ENCODE data around the gene ST7. TPM values are rescaled to one million over a fixed set of nuclear protein-coding genes. Genes with fewer than 3 reads are reported as not detected.

Gene ST7
- total RNA-seq, 2 experiments from 2014 or later: 5.2 to 5.9 TPM

- ChIA-PET CTCF (interaction anchor here (0.7 to 0.8 kb wide), 2 partner anchors 50 to 54 kb away, joined by 3 read pairs; no protein-coding TSS in a partner anchor), POLR2A (no interaction called here)
- Mint-ChIP-seq H3K9me3 (ENCODE audit: insufficient read depth) (no peaks in the 10 kb centered on the region), H3K4me3 (no peak overlapping the region), H3K27me3 (ENCODE audit: low read depth) (peaks cover 2% of the 10 kb centered on the region), H3K4me1 (ENCODE audit: low read depth) (peaks cover 6% of the 10 kb centered on the region), H3K27ac (no peak overlapping the region), H3K36me3 (ENCODE audit: low read depth) (no peaks in the 10 kb centered on the region)
- ATAC-seq (no peak), DNase-seq (no peak)
Measured at GRCh38 chr7:117038408-117038807, 85.1 kb downstream of the ST7 start.

GRCh38 chr7:117041007-117041406 lies 87.7 kb downstream of the ST7 start:
- POLR2A ChIA-PET: no interaction called here
- no peak overlapping the region for H3K4me3 Mint-ChIP-seq
- DNase-seq (no peak), ATAC-seq (no peak)
- H3K27ac Mint-ChIP-seq: no peak overlapping the region
- H3K9me3 Mint-ChIP-seq (ENCODE audit: insufficient read depth): no peaks in the 10 kb centered on the region
- H3K27me3 Mint-ChIP-seq (ENCODE audit: low read depth): peaks cover under 1% of the 10 kb centered on the region
- H3K4me1 Mint-ChIP-seq (ENCODE audit: low read depth): peaks cover 6% of the 10 kb centered on the region
- CTCF ChIA-PET: no interaction called here
- no peaks in the 10 kb centered on the region for H3K36me3 Mint-ChIP-seq (ENCODE audit: low read depth)

GRCh38 chr7:117041822-117042221 lies 88.5 kb downstream of the ST7 start:
- POLR2A ChIA-PET: no interaction called here
- H3K27me3 Mint-ChIP-seq (ENCODE audit: low read depth): no peaks in the 10 kb centered on the region
- no peak for ATAC-seq
- H3K27ac Mint-ChIP-seq: no peak overlapping the region
- no peak overlapping the region for H3K4me3 Mint-ChIP-seq
- no peaks in the 10 kb centered on the region for H3K9me3 Mint-ChIP-seq (ENCODE audit: insufficient read depth)
- CTCF ChIA-PET: no interaction called here
- no peak for DNase-seq
- no peaks in the 10 kb centered on the region for H3K36me3 Mint-ChIP-seq (ENCODE audit: low read depth)
- H3K4me1 Mint-ChIP-seq (ENCODE audit: low read depth): peaks cover 6% of the 10 kb centered on the region

- Mint-ChIP-seq H3K9me3 (ENCODE audit: insufficient read depth) (no peaks in the 10 kb centered on the region), H3K27me3 (ENCODE audit: low read depth) (no peaks in the 10 kb centered on the region), H3K4me1 (ENCODE audit: low read depth) (peaks cover 10% of the 10 kb centered on the region), H3K27ac (no peak overlapping the region), H3K36me3 (ENCODE audit: low read depth) (no peaks in the 10 kb centered on the region), H3K4me3 (no peak overlapping the region)
- DNase-seq (no peak), ATAC-seq (no peak)
- CTCF ChIA-PET: no interaction called here
- POLR2A ChIA-PET: no interaction called here
Measured at GRCh38 chr7:117043108-117043825, 90.0 kb downstream of the ST7 start.

- POLR2A ChIA-PET: no interaction called here
- CTCF ChIA-PET: no interaction called here
- no peak for ATAC-seq
Measured at GRCh38 chr7:117044664-117045063, 91.4 kb downstream of the ST7 start.

GRCh38 chr7:117045927-117046710 lies 92.8 kb downstream of the ST7 start:
- ATAC-seq: no peak
- POLR2A ChIA-PET: no interaction called here
- peaks cover 22% of the 10 kb centered on the region for H3K4me1 Mint-ChIP-seq (ENCODE audit: low read depth)
- CTCF ChIA-PET: no interaction called here
- DNase-seq: no peak
- no peak overlapping the region for H3K27ac Mint-ChIP-seq
- H3K4me3 Mint-ChIP-seq: no peak overlapping the region
- H3K9me3 Mint-ChIP-seq (ENCODE audit: insufficient read depth): no peaks in the 10 kb centered on the region
- H3K27me3 Mint-ChIP-seq (ENCODE audit: low read depth): no peaks in the 10 kb centered on the region
- no peaks in the 10 kb centered on the region for H3K36me3 Mint-ChIP-seq (ENCODE audit: low read depth)

More at GRCh38 chr7:117044664-117045063, 91.4 kb downstream of the ST7 start:
- DNase-seq: no peak
- no peaks in the 10 kb centered on the region for H3K27me3 Mint-ChIP-seq (ENCODE audit: low read depth)
- no peak overlapping the region for H3K4me3 Mint-ChIP-seq
- peaks cover 24% of the 10 kb centered on the region for H3K4me1 Mint-ChIP-seq (ENCODE audit: low read depth)
- H3K27ac Mint-ChIP-seq: no peak overlapping the region
- H3K36me3 Mint-ChIP-seq (ENCODE audit: low read depth): no peaks in the 10 kb centered on the region
- no peaks in the 10 kb centered on the region for H3K9me3 Mint-ChIP-seq (ENCODE audit: insufficient read depth)

- no peaks in the 10 kb centered on the region for H3K9me3 Mint-ChIP-seq (ENCODE audit: insufficient read depth)
- H3K4me1 Mint-ChIP-seq (ENCODE audit: low read depth): peaks cover 27% of the 10 kb centered on the region
- CTCF ChIA-PET: no interaction called here
- no peaks in the 10 kb centered on the region for H3K36me3 Mint-ChIP-seq (ENCODE audit: low read depth)
- H3K27me3 Mint-ChIP-seq (ENCODE audit: low read depth): no peaks in the 10 kb centered on the region
- no peak overlapping the region for H3K27ac Mint-ChIP-seq
- H3K4me3 Mint-ChIP-seq: no peak overlapping the region
- ATAC-seq (no peak), DNase-seq (no peak)
- POLR2A ChIA-PET: no interaction called here
Measured at GRCh38 chr7:117047496-117047895, 94.2 kb downstream of the ST7 start.

GRCh38 chr7:117048114-117048866 lies 95.0 kb downstream of the ST7 start:
- DNase-seq: peak; percentile 25
- Mint-ChIP-seq H3K4me1 (ENCODE audit: low read depth) (peaks cover 27% of the 10 kb centered on the region), H3K9me3 (ENCODE audit: insufficient read depth) (no peaks in the 10 kb centered on the region), H3K27ac (peak overlapping the region; percentile 82), H3K27me3 (ENCODE audit: low read depth) (no peaks in the 10 kb centered on the region), H3K4me3 (peak overlapping the region; percentile 56), H3K36me3 (ENCODE audit: low read depth) (no peaks in the 10 kb centered on the region)
- peak; percentile 79 for ATAC-seq
- ChIA-PET CTCF (no interaction called here), POLR2A (no interaction called here)

GRCh38 chr7:117048882-117049281 lies 95.6 kb downstream of the ST7 start:
- H3K36me3 Mint-ChIP-seq (ENCODE audit: low read depth): no peaks in the 10 kb centered on the region
- no peak for DNase-seq
- no peaks in the 10 kb centered on the region for H3K9me3 Mint-ChIP-seq (ENCODE audit: insufficient read depth)
- ChIA-PET CTCF (no interaction called here), POLR2A (no interaction called here)
- H3K4me3 Mint-ChIP-seq: peak overlapping the region; percentile 56
- no peak for ATAC-seq
- H3K4me1 Mint-ChIP-seq (ENCODE audit: low read depth): peaks cover 27% of the 10 kb centered on the region
- H3K27me3 Mint-ChIP-seq (ENCODE audit: low read depth): no peaks in the 10 kb centered on the region
- peak overlapping the region; percentile 82 for H3K27ac Mint-ChIP-seq

GRCh38 chr7:117051808-117052207 lies 98.5 kb downstream of the ST7 start:
- Mint-ChIP-seq H3K27ac (no peak overlapping the region), H3K27me3 (ENCODE audit: low read depth) (no peaks in the 10 kb centered on the region), H3K36me3 (ENCODE audit: low read depth) (no peaks in the 10 kb centered on the region), H3K9me3 (ENCODE audit: insufficient read depth) (no peaks in the 10 kb centered on the region), H3K4me1 (ENCODE audit: low read depth) (peaks cover 27% of the 10 kb centered on the region), H3K4me3 (no peak overlapping the region)
- ATAC-seq (no peak), DNase-seq (no peak)
- CTCF ChIA-PET: interaction anchor here (0.7 to 0.8 kb wide), 2 partner anchors 18 to 104 kb away, joined by 3 read pairs; no protein-coding TSS in a partner anchor
- POLR2A ChIA-PET: no interaction called here

GRCh38 chr7:117053432-117053831 lies 100.1 kb downstream of the ST7 start:
- Mint-ChIP-seq H3K36me3 (ENCODE audit: low read depth) (no peaks in the 10 kb centered on the region), H3K4me1 (ENCODE audit: low read depth) (peaks cover 21% of the 10 kb centered on the region), H3K27me3 (ENCODE audit: low read depth) (no peaks in the 10 kb centered on the region), H3K27ac (no peak overlapping the region), H3K9me3 (ENCODE audit: insufficient read depth) (no peaks in the 10 kb centered on the region), H3K4me3 (no peak overlapping the region)
- ChIA-PET CTCF (interaction anchor here (1.0 kb wide), 1 partner anchor 72 kb away, joined by 3 read pairs; no protein-coding TSS in a partner anchor), POLR2A (no interaction called here)
- DNase-seq (no peak), ATAC-seq (no peak)

- Mint-ChIP-seq H3K27ac (no peak overlapping the region), H3K36me3 (ENCODE audit: low read depth) (no peaks in the 10 kb centered on the region), H3K4me3 (no peak overlapping the region), H3K9me3 (ENCODE audit: insufficient read depth) (no peaks in the 10 kb centered on the region), H3K27me3 (ENCODE audit: low read depth) (no peaks in the 10 kb centered on the region), H3K4me1 (ENCODE audit: low read depth) (peaks cover under 1% of the 10 kb centered on the region)
- ChIA-PET CTCF (no interaction called here), POLR2A (no interaction called here)
- DNase-seq (no peak), ATAC-seq (no peak)
Measured at GRCh38 chr7:117061751-117062150, 108.5 kb downstream of the ST7 start.
